Bronchial epithelial cell (primary cell): ENCODE results near the gene CAMK2D. TPM values are rescaled to one million over a fixed set of nuclear protein-coding genes. Genes with fewer than 3 reads are reported as not detected.

ENCODE experiments used
- DNase-seq: peaks from one replicate; pipeline ENCODE4 v3.0.0-alpha.2; 2010; ENCODE audit warnings: low read depth
- FAIRE-seq: peaks from 2 replicates; lab custom pipeline; 2011; peaks lifted over from hg19 to GRCh38; lab: Jason Lieb, UNC
- H3K27me3 ChIP-seq: 2 replicates; pipeline ENCODE4 v1.5.1; 2011; ENCODE audit warnings: low read length; ENCODE audit not compliant: control insufficient read depth, insufficient read depth
- H3K36me3 ChIP-seq: 2 replicates; pipeline ENCODE4 v1.5.1; 2011; ENCODE audit warnings: low read length; ENCODE audit not compliant: control insufficient read depth, insufficient read depth
- H3K4me3 ChIP-seq: 2 replicates; pipeline ENCODE4 v1.5.1; 2011; ENCODE audit warnings: mild to moderate bottlenecking, low read depth, low read length, control low read depth
- total RNA-seq: library from RNA; depleted of rRNA; stranded (reverse); fragments of >200 nt; gene quantifications from 2 replicates; pipeline ENCODE4 v1.2.1, GENCODE V29; 2014
- TF ChIP-seq, protein P1 (sequence below): IDR thresholded peaks from 2 replicates; pipeline ENCODE4 v1.5.1; 2011; ENCODE audit warnings: mild to moderate bottlenecking, moderate library complexity, low read length, control low read depth, inconsistent platforms; ENCODE audit not compliant: insufficient read depth, severe bottlenecking

CAMK2D gene
- total RNA-seq, 1 donor from 2014 or later, result 50.8 TPM

DNA sequence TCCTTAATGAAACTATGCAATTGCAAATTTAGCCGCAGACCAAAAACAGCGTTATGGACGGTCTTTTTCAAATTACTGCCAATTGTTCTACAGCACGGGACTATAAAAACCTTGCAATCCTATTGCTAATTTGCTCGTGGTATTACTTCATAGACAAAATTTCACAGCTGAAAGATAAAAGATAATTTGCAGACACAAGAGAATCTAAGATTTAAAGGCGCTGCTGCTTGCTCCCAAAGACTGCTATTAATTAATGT, 1.4 kb upstream of the CAMK2D start:
- no peak for FAIRE-seq
- Histone ChIP-seq H3K36me3 (no peaks in the 10 kb centered on the region), H3K4me3 (peak overlapping the region; percentile 91), H3K27me3 (no peaks in the 10 kb centered on the region)
- TF ChIP-seq, protein P1, sequence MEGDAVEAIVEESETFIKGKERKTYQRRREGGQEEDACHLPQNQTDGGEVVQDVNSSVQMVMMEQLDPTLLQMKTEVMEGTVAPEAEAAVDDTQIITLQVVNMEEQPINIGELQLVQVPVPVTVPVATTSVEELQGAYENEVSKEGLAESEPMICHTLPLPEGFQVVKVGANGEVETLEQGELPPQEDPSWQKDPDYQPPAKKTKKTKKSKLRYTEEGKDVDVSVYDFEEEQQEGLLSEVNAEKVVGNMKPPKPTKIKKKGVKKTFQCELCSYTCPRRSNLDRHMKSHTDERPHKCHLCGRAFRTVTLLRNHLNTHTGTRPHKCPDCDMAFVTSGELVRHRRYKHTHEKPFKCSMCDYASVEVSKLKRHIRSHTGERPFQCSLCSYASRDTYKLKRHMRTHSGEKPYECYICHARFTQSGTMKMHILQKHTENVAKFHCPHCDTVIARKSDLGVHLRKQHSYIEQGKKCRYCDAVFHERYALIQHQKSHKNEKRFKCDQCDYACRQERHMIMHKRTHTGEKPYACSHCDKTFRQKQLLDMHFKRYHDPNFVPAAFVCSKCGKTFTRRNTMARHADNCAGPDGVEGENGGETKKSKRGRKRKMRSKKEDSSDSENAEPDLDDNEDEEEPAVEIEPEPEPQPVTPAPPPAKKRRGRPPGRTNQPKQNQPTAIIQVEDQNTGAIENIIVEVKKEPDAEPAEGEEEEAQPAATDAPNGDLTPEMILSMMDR, result no peak
- no peak for DNase-seq

DNA sequence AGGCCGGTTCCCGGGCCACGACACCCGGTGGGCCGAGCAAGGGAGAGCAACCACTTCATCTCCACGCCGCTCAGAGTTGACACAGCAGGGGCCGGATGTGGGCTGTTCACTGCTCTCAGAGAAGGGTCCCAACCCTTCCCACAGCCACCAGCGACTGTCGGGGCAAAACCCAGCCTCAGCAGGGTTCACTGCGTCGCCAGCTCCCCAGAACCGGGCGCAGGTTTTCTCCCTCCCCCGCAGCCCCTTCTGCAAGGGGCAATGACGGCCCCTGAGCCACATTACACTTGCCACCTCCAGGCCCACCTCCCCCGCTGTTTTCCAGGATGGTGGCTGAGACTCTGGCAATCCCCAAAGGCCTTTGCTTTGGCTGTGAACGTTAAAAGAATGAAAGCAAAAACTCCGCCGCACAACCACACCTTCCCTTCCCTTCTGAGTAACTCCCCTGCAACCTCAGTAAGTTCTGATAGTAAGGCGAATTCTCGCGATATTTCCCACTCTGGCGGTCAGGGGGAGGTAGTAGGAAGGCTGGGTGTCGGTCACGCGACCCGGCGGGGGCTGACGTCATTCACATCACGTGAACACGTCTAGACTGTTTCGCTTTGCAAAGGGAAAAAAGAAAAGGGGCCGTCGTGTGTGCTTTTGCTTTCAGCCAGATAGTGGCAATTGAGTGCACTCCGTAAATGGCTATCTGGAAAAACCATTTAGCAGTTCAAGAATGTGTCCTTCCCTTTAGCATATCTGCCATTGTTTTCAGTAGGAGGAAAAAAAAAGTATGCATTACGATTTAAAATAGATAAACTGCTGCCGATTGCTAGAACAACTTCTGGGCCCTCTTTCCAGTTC, 869 bp upstream of the CAMK2D start:
- Histone ChIP-seq H3K27me3 (no peaks in the 10 kb centered on the region), H3K4me3 (peak overlapping the region; percentile 91), H3K36me3 (no peaks in the 10 kb centered on the region)
- DNase-seq (peak; percentile 98), FAIRE-seq (peak; percentile 86)
- TF ChIP-seq, protein P1, result no peak

DNA sequence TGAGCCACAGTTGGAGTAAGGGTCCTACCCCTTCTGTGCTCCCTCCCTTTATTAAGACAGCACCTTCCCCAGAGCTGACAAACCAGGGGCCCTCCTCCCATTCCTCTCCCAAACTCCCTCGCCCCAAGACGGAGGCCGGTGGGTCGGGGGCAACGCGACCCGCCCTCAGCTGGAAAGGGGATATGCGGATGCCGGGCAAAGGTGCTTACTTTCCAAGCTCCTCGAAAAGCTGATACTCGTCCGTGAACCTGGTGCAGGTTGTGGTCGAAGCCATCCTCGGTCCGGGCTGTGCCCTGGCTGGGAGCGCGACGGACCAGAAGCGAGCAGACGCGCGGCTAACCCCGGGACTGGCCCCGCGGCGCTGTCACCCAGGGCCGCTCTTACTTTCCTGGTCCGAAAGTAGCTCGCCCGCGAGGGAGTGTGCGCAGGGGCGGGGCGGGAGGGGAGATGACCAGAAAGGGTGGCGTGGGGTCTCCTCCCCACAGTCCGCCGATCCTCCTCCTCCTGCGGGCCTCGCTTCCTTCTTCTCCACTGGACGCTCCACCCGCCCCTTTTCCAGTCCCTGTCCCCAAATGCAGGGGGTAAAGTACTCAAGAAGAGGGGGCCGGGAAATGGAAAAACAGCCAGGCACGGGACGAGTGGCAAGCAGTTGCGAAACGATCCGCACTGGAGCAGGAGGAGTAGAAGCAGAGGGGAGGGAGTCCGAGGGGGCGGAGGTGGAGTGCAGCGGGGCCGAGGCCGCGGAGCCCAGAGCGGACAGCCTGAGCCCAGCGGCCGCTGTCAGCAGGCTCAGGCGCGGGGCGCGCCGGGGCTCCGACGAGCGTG, 531 bp downstream of the CAMK2D start:
- no peak for FAIRE-seq
- peak; percentile 46 for DNase-seq
- TF ChIP-seq, protein P1, result no peak
- H3K36me3 ChIP-seq, result no peaks in the 10 kb centered on the region
- peak overlapping the region; percentile 91 for H3K4me3 ChIP-seq
- no peaks in the 10 kb centered on the region for H3K27me3 ChIP-seq

DNA sequence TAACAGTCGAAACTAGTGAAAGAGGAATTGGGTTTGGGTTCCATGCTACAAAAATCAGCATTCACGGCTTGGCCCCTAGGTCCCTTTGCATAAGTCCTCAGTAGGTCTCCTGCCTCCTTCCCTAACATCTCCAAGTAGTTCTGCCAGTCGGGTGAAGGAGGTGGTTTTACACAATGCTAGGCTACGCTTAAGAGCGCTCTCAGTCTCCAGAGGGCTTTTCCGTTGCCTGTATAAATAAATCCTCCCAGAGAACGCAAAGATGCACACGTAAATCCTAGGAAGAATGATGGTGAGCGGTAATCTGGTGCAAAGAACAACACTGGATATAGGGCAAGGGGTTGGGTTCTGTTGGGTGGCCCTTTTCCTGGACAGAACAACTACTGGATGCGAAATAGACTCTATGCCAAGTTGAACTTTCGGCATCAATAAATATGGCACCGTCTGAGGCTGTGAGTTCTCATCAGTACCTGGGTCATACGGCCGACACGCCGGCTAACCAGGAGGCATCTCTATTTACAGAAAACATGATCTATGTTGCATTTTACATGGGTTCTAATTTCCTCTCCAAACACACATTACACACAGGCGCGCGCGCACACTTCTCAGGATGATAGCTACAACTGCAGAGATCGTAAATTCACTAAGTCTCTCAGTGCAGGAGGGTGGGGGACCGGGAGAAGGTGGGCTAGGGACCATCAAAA, 1.3 kb downstream of the CAMK2D start:
- peak; percentile 53 for DNase-seq
- Histone ChIP-seq H3K4me3 (peak overlapping the region; percentile 91), H3K27me3 (no peaks in the 10 kb centered on the region), H3K36me3 (no peaks in the 10 kb centered on the region)
- no peak for FAIRE-seq
- TF ChIP-seq, protein P1, result no peak

DNA sequence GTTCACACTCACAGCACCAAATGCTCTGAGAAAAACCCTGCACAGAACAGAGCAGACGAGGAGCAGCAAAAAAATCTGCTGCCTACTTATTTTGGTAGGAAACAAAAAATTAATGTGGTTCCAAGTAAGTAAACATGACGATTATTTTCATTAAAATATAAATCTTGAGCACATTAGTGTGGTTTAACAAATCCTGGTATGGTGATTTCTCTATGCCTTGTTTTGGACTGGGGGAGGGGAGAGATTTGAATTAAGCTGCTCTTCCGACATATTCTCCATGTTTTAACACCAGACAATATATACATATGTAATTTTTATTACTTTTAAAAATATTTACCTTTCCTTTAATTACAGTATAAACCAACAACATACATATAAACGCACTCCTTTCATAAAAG, 1.8 kb downstream of the CAMK2D start:
- TF ChIP-seq, protein P1, result no peak
- Histone ChIP-seq H3K4me3 (peak overlapping the region; percentile 91), H3K27me3 (no peaks in the 10 kb centered on the region), H3K36me3 (no peaks in the 10 kb centered on the region)
- DNase-seq (peak; percentile 23), FAIRE-seq (no peak)
